WTC11 (cell line): ENCODE data around the gene FBXO3.

Experiments used
- CTCF ChIP-seq: fragments of 200-600 bp; IDR thresholded peaks from 2 replicates; pipeline ENCODE4 v1.8.0; 2022; ENCODE audit warnings: antibody characterized with exemption
- FOXP1 ChIP-seq: sonication (generic); formaldehyde crosslinking; IDR thresholded peaks from 2 replicates; pipeline ENCODE4 v1.8.0; 2022; ENCODE audit warnings: missing genetic modification reagents, mild to moderate bottlenecking, moderate library complexity, borderline replicate concordance
- GRHL2 ChIP-seq: fragments of 250-450 bp; sonication (Bioruptor Pico); IDR thresholded peaks from 2 replicates; pipeline ENCODE4 v1.8.0; 2022; ENCODE audit warnings: mild to moderate bottlenecking, moderate library complexity; ENCODE audit not compliant: insufficient replicate concordance, severe bottlenecking
- HMGA2 ChIP-seq: fragments of 250-450 bp; sonication (Bioruptor Pico); IDR thresholded peaks from 2 replicates; pipeline ENCODE4 v1.4.0; 2021; ENCODE audit warnings: mild to moderate bottlenecking, moderate library complexity
- KAT7 ChIP-seq: sonication (generic); formaldehyde crosslinking; IDR thresholded peaks from 2 replicates; pipeline ENCODE4 v1.8.1; 2023; ENCODE audit warnings: missing genetic modification reagents, mild to moderate bottlenecking, borderline replicate concordance
- NFE2L1 ChIP-seq: sonication (generic); formaldehyde crosslinking; IDR thresholded peaks from 2 replicates; pipeline ENCODE4 v1.8.1; 2023; ENCODE audit warnings: missing genetic modification reagents
- NR3C1 ChIP-seq: sonication (generic); formaldehyde crosslinking; conservative IDR thresholded peaks from 2 replicates; pipeline ENCODE4 v1.8.1; 2023; ENCODE audit warnings: low read depth, mild to moderate bottlenecking, missing genetic modification reagents
- PREB ChIP-seq: sonication (generic); formaldehyde crosslinking; IDR thresholded peaks from 2 replicates; pipeline ENCODE4 v1.8.1; 2022; ENCODE audit warnings: mild to moderate bottlenecking, missing genetic modification reagents, moderate library complexity, borderline replicate concordance
- TP53 ChIP-seq: sonication (generic); formaldehyde crosslinking; IDR thresholded peaks from 2 replicates; pipeline ENCODE4 v1.8.1; 2023; ENCODE audit warnings: mild to moderate bottlenecking, missing genetic modification reagents
- ZNF416 ChIP-seq: fragments of 250-450 bp; sonication (Bioruptor Pico); IDR thresholded peaks from 2 replicates; pipeline ENCODE4 v1.9.0; 2021; ENCODE audit warnings: mild to moderate bottlenecking, inconsistent platforms
- ZNF423 ChIP-seq: fragments of 250-450 bp; sonication (Bioruptor Pico); IDR thresholded peaks from 2 replicates; pipeline ENCODE4 v2.1.2; 2022; ENCODE audit warnings: mild to moderate bottlenecking, moderate library complexity

- TF ChIP-seq CTCF (no peak), NFE2L1 (CRISPR knock-in tag) (no peak), ZNF416 (no peak), ZNF423 (CRISPR knock-in tag) (no peak), FOXP1 (CRISPR knock-in tag) (no peak), NR3C1 (CRISPR knock-in tag) (no peak), PREB (no peak), KAT7 (CRISPR knock-in tag) (no peak), GRHL2 (CRISPR knock-in tag) (no peak), TP53 (CRISPR knock-in tag) (no peak), HMGA2 (CRISPR knock-in tag) (no peak)
Observed at GRCh38 chr11:33708985-33709384, 65.3 kb downstream of the FBXO3 start.
